ENCODE results near the gene KLK3. TPM values are rescaled to one million over a fixed set of nuclear protein-coding genes. Genes with fewer than 3 reads are reported as not detected.
"Not testable (repeated sequence)": the region's sequence is repeated elsewhere in the genome, so short reads cannot be mapped to it uniquely, and the experiment has no call there.

KLK3 gene
- total RNA-seq, 4 donors from 2014 or later: not detected

- ATAC-seq (ENCODE audit: low FRiP score): no peak
Measured at GRCh38 chr19:50891253-50891625, 36.5 kb downstream of the KLK3 start.

GRCh38 chr19:50893047-50893736 lies 38.5 kb downstream of the KLK3 start:
- DNase-seq (ENCODE audit: low spot score): no peak
- ATAC-seq (ENCODE audit: low FRiP score): no peak
- no peak for TF ChIP-seq CTCF (IDR thresholded peaks at IDR 0.05)

More at GRCh38 chr19:50891253-50891625, 36.5 kb downstream of the KLK3 start:
- no peak for TF ChIP-seq CTCF (IDR thresholded peaks at IDR 0.05)
- no peak for DNase-seq (ENCODE audit: low spot score)

- no peak for TF ChIP-seq CTCF (IDR thresholded peaks at IDR 0.05)
- no peak for DNase-seq (ENCODE audit: low spot score)
- no peak for ATAC-seq (ENCODE audit: low FRiP score)
Measured at GRCh38 chr19:50894478-50895356, 40.0 kb downstream of the KLK3 start.

GRCh38 chr19:50896089-50896590 lies 41.4 kb downstream of the KLK3 start:
- ATAC-seq (ENCODE audit: low FRiP score); DNase-seq (ENCODE audit: low spot score): not testable (repeated sequence)

- no peak for TF ChIP-seq CTCF (IDR thresholded peaks at IDR 0.05)
- DNase-seq (ENCODE audit: low spot score): no peak
- ATAC-seq (ENCODE audit: low FRiP score): no peak
Measured at GRCh38 chr19:50896591-50897190, 42.0 kb downstream of the KLK3 start.

- no peak for TF ChIP-seq CTCF (IDR thresholded peaks at IDR 0.05)
- ATAC-seq (ENCODE audit: low FRiP score): no peak
- no peak for DNase-seq (ENCODE audit: low spot score)
Measured at GRCh38 chr19:50897191-50897607, 42.5 kb downstream of the KLK3 start.

- no peak for TF ChIP-seq CTCF (IDR thresholded peaks at IDR 0.05)
- DNase-seq (ENCODE audit: low spot score) (no peak), ATAC-seq (ENCODE audit: low FRiP score) (no peak)
Measured at GRCh38 chr19:50897612-50898011, 42.9 kb downstream of the KLK3 start.
